Cortex of kidney (tissue), 1 donor: ENCODE data around the gene BRMS1L.

Experiments used
- DNase-seq: peaks from one replicate; lab custom pipeline; 2025; lab: John Stamatoyannopoulos, UW

The BRMS1L gene

GRCh38 chr14:35865611-35866324 is 39.6 kb downstream of the BRMS1L start:
- no peak for DNase-seq

DNA sequence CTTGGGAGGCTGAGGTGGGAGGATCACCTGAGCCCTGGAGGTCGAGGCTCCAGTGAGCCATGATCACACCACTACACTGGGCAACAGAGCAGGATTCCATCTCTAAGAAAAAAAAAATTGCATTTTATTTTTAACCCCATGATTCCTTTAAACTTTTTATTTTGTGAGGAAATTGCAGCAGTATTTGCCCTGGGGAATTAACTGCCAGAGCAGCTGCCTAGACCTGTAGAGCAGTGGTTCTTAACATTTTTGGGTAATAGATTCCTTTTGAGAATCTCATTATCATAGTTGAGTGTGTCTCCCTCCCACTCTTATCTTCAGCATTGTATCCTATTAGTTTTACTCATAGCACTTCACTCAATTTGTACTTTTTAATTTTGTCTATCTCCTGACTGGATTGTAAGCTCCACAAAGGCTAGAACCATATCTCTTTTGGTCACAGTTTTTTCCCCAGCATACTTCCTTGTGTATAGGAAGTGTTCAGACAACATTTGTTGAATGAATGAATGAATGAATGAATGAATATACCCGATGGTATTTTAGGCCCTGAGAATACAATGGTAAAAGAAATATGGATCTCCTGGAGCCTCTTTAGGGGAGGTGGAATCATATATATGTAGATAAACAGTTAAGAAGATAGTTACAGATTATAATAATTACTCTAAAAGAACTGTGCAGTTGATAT is 40.6 kb downstream of the BRMS1L start:
- no peak for DNase-seq

GRCh38 chr14:35867280-35867629 is 41.1 kb downstream of the BRMS1L start:
- no peak for DNase-seq

- DNase-seq, result no peak
These were observed 49.2 kb downstream of the BRMS1L start for GRCh38 chr14:35875296-35875695.

DNA sequence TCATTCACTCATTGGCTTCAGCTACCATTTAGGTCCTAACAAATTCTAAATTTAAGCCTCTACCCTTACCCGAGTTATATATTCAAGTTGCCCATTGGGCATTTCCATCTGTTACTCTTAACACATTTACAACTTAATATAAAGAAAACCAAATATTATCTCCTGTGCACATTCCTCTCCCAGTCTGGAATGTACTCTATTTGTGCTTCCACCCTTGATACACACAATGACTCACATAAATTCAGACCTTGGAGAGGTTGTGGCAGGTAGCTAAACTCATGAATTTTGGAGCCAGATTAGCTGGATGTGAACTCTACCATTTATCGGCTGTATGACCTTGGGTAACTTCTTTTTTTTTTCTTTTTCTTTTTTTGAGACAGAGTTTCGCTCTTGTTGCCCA is 51.1 kb downstream of the BRMS1L start:
- DNase-seq, result no peak

- no peak for DNase-seq
These were observed 52.4 kb downstream of the BRMS1L start for GRCh38 chr14:35878272-35879150.

GRCh38 chr14:35879151-35879648 is 53.1 kb downstream of the BRMS1L start:
- DNase-seq, result no peak

DNA sequence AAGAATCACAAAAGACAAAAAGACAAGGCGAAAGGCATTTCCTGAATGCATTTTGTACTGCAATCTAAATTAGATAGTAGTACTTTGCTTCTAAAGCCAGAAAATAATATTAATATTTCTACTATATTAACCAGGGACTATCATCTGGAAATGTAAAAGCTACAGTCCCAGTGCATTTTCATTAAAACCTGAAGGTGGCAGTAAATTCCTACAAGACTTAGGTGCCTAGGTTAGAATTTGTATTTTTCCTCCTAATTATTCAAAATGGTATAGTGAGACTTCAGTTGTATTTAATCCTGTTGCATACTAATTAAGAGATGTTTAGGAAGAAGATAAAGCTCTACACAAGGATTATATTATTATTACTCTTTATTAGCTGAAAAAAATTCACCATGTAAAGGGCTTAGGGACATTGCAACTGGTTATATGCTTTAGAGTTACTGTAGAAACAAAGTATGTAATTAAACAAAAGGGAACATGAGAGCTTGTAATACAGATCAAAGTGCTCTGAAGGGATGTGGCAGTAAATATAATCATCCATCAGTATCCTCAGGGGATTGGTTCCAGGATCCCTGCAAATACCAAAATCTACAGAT is 53.6 kb downstream of the BRMS1L start:
- no peak for DNase-seq

GRCh38 chr14:35881280-35881679 is 55.1 kb downstream of the BRMS1L start:
- no peak for DNase-seq

DNA sequence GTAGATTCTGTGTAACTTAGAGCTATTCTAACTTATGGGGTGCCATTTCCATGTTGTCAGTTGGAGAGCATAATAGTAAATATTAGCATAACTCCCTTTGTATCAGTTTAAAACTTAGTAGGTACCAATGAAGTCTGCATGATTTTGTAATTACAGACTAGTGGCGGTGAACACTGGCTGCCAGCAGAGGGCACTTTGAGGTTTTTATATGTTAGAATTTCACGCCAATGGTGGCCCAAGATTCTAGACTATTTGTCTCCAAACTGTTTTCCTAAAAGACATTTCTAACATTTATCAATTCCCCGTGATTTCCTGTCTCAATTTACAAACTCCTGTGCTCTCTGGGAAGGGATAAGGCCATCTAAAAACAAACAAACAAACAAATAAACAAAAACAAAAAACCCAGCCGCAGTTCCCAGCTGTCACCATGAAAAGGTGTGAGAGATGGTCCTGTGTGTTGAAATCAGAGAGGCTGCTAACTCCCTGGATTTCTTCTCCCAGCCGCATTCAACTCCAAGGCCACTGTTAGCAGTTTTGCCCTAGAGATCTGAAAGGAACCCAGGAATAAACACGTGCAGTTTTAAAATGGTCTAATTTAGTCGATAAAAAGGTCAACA is 57.6 kb downstream of the BRMS1L start:
- no peak for DNase-seq

- DNase-seq, result no peak
These were observed 64.2 kb downstream of the BRMS1L start for GRCh38 chr14:35890308-35890707.

DNA sequence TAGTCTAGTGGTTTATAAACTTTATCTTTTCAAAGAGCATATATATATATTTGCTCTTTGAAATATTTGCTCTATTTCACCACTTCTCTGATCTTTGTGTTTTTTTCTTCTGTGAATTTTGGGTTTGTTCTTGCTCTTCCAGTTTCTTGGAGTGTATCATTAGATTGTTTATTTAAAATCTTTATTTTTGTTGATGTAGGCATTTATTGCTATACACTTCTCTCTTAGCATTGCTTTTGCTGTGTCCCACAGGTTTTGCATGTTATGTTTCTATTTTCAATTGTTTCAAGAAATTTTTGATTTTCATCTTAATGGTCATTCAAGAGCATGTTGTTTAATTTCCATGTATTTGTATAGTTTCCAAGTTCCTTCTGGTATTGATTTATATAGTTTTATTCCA is 69.1 kb downstream of the BRMS1L start:
- DNase-seq, result no peak

DNA sequence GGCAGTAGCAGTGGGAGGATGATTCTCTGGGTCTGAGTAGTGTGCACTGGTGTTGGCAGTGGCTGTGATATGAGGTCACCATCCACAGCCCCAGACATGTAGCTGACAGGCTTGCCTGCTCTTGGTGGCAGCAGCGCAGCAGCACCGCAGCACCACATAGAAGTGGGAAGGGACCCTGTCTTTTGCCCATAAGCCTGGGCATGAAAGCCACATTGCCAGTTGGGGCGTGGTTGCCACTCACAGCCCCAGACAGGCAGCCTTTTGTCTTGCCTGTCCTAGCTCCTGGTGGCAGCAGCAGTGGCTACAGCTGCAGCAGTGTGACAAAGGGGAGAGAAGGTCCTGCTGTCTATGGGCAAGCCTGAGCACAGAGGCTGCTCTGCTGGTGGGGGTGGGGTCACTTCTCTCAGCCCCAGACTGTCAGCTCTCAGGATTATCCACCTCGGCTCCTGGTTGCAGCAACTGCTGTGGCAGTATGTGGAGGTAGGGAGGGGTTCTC is 71.5 kb downstream of the BRMS1L start:
- no peak for DNase-seq

DNA sequence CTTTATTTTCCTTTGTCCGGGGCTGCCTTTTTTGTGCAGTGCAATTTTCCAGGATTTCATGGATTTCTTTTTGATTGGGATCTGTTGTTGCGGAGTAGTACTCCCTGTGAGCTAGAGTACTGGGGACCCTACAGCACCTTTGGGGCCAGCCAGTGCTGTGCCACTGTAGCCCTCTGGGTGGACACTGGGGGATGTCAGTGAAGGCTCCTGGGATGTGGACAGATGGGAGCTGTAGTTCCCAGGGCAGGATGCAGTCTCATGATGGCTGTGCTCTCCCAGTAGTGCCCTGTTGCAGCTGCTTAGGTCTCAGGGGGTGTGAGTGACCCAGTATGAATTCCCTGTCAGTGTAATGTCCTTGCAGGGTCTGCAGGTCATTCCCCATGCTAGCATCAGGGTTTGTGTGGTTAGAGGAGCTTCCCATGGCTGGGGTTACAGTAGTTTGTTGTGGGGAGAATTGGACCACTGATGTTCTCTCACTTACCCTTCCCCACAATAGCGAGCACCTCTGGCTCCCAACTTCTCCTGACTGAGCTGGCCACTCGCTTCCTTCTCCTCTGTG is 72.2 kb downstream of the BRMS1L start:
- DNase-seq, result no peak

DNA sequence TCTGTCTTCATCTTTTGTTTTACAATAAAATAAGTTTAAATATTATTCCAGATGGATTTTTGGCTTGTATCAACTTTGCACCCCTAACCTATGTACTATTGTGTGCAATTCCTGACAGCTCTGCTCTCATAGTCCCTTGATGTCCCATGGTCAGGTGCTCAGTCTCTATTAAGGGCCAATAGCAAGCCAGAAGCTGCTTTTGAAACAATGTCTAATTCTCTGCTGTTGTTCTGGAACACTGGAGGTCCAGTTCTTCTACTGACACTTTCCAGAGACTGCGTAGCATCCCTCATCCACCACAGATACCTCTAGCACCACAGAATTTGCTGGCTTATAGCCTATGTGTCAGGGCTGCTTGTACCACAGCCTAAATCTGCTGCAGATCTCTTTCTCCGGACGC is 74.6 kb downstream of the BRMS1L start:
- no peak for DNase-seq

DNA sequence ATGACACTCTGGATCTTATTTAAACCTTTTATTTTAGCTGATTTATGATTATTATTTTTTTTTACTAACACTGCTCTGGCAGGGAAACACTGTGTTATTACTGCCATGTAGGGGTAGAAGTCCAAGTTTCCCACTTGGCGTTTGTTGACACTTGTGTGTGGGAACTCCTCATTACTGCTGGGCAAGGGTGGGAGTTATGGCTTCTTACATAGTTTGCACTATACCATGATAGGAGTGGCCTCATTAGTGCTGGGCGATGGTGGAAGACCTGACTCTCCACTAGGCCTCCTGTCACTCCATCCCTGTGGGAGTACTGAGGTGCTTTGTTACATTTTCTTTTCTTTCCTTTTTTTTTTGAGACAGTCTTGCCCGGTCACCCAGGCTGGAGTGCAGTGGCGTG is 83.5 kb downstream of the BRMS1L start:
- no peak for DNase-seq

DNA sequence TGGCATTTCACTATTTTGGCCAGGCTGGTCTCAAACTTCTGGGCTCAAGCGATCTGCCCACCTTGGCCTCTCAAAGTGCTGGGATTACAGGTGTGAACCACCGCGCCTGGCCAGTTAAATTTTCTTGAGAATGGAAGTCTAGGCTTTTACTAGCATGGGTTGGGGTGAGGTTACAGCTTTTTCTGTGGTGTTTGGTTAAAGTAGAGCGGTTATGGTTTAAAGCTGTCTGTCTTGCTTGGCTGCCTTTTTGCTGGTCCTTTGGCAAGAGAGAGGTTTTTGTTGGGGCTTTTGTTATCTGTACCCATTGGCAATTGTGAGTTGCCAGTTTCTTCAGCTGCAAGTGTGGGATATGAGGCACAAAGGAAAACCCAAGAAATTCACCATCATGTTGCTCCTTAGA is 84.1 kb downstream of the BRMS1L start:
- no peak for DNase-seq

DNA sequence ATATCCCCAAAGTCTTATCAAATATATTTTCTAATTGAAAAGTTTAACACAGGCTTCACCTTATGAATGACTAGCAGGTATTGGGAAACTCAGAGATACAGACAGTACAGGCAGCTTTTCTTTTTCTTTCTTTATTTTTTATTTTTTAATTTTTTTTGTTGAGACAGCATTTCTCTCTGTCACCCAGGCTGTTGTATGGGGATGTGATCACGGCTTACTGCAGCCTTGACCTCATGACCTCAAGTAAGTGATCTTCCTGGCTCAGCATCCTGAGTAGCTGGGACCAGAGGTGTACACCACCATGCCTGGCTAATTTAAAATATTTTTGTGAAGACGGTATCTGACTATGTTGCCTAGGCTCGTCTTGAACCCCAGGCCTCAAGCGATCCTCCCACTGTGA is 85.0 kb downstream of the BRMS1L start:
- DNase-seq, result no peak

- no peak for DNase-seq
These were observed 89.0 kb downstream of the BRMS1L start for GRCh38 chr14:35915185-35915584.

- no peak for DNase-seq
These were observed 89.6 kb downstream of the BRMS1L start for GRCh38 chr14:35915775-35916174.
